DND-41 (cell line): ENCODE measurements around the gene HNRNPA0.

Experiments
- ATAC-seq: fragments of 200-7000 bp; cut with Tn5 transposase; 3 replicates; pipeline ENCODE4 v1.9.1; 2021; ENCODE audit warnings: low read depth; ENCODE audit not compliant: insufficient read depth
- DNase-seq: peaks from one replicate; pipeline ENCODE4 v3.0.0-alpha.2; 2020
- H2AFZ ChIP-seq: 2 replicates; pipeline ENCODE4 v1.6.0; 2012; ENCODE audit warnings: low read depth, low read length
- H3K27ac ChIP-seq: 2 replicates; pipeline ENCODE4 v1.5.1; 2012; ENCODE audit warnings: low read length, inconsistent platforms
- H3K27me3 ChIP-seq: fragments of 200-600 bp; sonication (generic); 2 replicates; pipeline ENCODE4 v1.6.0; 2012; ENCODE audit warnings: low read length, mild to moderate bottlenecking, inconsistent platforms; ENCODE audit not compliant: insufficient read depth, poor library complexity
- H3K36me3 ChIP-seq: 2 replicates; pipeline ENCODE4 v1.5.1; 2012; ENCODE audit warnings: low read length, inconsistent platforms; ENCODE audit not compliant: insufficient read depth
- H3K4me1 ChIP-seq: 2 replicates; pipeline ENCODE4 v1.5.1; 2012; ENCODE audit warnings: mild to moderate bottlenecking, low read length; ENCODE audit not compliant: insufficient read depth
- H3K4me2 ChIP-seq: 2 replicates; pipeline ENCODE4 v1.6.0; 2012; ENCODE audit warnings: mild to moderate bottlenecking, moderate library complexity, low read length, inconsistent platforms; ENCODE audit not compliant: insufficient read depth
- H3K4me3 ChIP-seq, 2 experiments: fragments of 200-600 bp in 1 of 2; shearing (Covaris generic) in 1 of 2; 2 replicates each; pipeline ENCODE4 v1.5.1; 2012 to 2016; ENCODE audit warnings: inconsistent platforms in 2 of 2, low read length in 2 of 2, mild to moderate bottlenecking in 2 of 2, low read depth in 1 of 2, moderate library complexity in 1 of 2
- H3K79me2 ChIP-seq: 2 replicates; pipeline ENCODE4 v1.6.0; 2012; ENCODE audit warnings: low read length, inconsistent platforms; ENCODE audit not compliant: insufficient read depth
- H3K9ac ChIP-seq: 2 replicates; pipeline ENCODE4 v1.6.0; 2012; ENCODE audit warnings: low read depth, mild to moderate bottlenecking, inconsistent platforms, low read length, moderate library complexity
- H3K9me3 ChIP-seq: 2 replicates; pipeline ENCODE4 v1.5.1; 2012; ENCODE audit warnings: low read length, moderate library complexity, mild to moderate bottlenecking, inconsistent platforms; ENCODE audit not compliant: insufficient read depth, severe bottlenecking
- H4K20me1 ChIP-seq: 2 replicates; pipeline ENCODE4 v1.6.0; 2012; ENCODE audit warnings: low read length; ENCODE audit not compliant: insufficient read depth
- CTCF ChIP-seq: IDR thresholded peaks from 2 replicates; pipeline ENCODE4 v1.5.1; 2012; ENCODE audit warnings: borderline replicate concordance, low read length, moderate library complexity, mild to moderate bottlenecking; ENCODE audit not compliant: poor library complexity, severe bottlenecking; ENCODE audit errors: extremely low read depth
- EZH2 ChIP-seq: IDR thresholded peaks from 3 replicates; pipeline ENCODE4 v1.6.1; 2012; ENCODE audit warnings: borderline replicate concordance, low read depth, mild to moderate bottlenecking, moderate library complexity, low read length, inconsistent platforms; ENCODE audit not compliant: severe bottlenecking

Gene HNRNPA0

GRCh38 chr5:137730336-137730735 is 23.8 kb downstream of the HNRNPA0 start:
- DNase-seq (no peak), ATAC-seq (no peak)
- Histone ChIP-seq H3K27ac (no peak overlapping the region), H3K36me3 (no peaks in the 10 kb centered on the region), H3K79me2 (peaks cover 5% of the 10 kb centered on the region; the same call in 1 of the 2 replicates), H3K9me3 (no peaks in the 10 kb centered on the region), H3K4me2 (no peak overlapping the region), H3K4me3 (no peak overlapping the region), H3K4me1 (peaks cover 16% of the 10 kb centered on the region), H4K20me1 (no peaks in the 10 kb centered on the region), H2AFZ (no peak overlapping the region), H3K27me3 (peaks cover 2% of the 10 kb centered on the region), H3K9ac (no peak overlapping the region)
- TF ChIP-seq EZH2 (no peak), CTCF (no peak)

- H3K4me1 ChIP-seq, result no peaks in the 10 kb centered on the region; the same call in 1 of the 2 replicates
- no peak overlapping the region for H3K4me3 ChIP-seq
- DNase-seq (no peak), ATAC-seq (no peak)
- H3K9ac ChIP-seq, result no peak overlapping the region
- no peaks in the 10 kb centered on the region for H3K9me3 ChIP-seq
- no peak overlapping the region for H2AFZ ChIP-seq
- no peak overlapping the region for H3K27ac ChIP-seq
- TF ChIP-seq EZH2 (no peak), CTCF (no peak)
- no peaks in the 10 kb centered on the region for H4K20me1 ChIP-seq
- no peaks in the 10 kb centered on the region for H3K27me3 ChIP-seq
- no peak overlapping the region for H3K4me2 ChIP-seq
- no peaks in the 10 kb centered on the region for H3K79me2 ChIP-seq
- H3K36me3 ChIP-seq, result no peaks in the 10 kb centered on the region
These were observed 26.1 kb downstream of the HNRNPA0 start for GRCh38 chr5:137728048-137728447.

- Histone ChIP-seq H3K36me3 (no peaks in the 10 kb centered on the region), H3K79me2 (no peaks in the 10 kb centered on the region), H3K9me3 (no peaks in the 10 kb centered on the region), H3K9ac (no peak overlapping the region), H3K4me2 (no peak overlapping the region), H3K27me3 (no peaks in the 10 kb centered on the region), H3K4me3 (no peak overlapping the region), H3K27ac (no peak overlapping the region), H2AFZ (no peak overlapping the region), H3K4me1 (no peaks in the 10 kb centered on the region), H4K20me1 (no peaks in the 10 kb centered on the region)
- ATAC-seq (no peak), DNase-seq (no peak)
- TF ChIP-seq EZH2 (no peak), CTCF (no peak)
These were observed 26.5 kb downstream of the HNRNPA0 start for GRCh38 chr5:137727623-137728022.

GRCh38 chr5:137724251-137724650 is 29.9 kb downstream of the HNRNPA0 start:
- Histone ChIP-seq H3K4me1 (no peaks in the 10 kb centered on the region), H3K27me3 (no peaks in the 10 kb centered on the region), H3K9ac (no peak overlapping the region), H3K27ac (no peak overlapping the region), H2AFZ (no peak overlapping the region), H3K4me3 (no peak overlapping the region), H3K79me2 (no peaks in the 10 kb centered on the region), H3K9me3 (no peaks in the 10 kb centered on the region), H3K4me2 (no peak overlapping the region), H4K20me1 (no peaks in the 10 kb centered on the region), H3K36me3 (peaks cover 3% of the 10 kb centered on the region; the same call in 1 of the 2 replicates)
- no peak for ATAC-seq
- no peak for DNase-seq
- TF ChIP-seq EZH2 (no peak), CTCF (no peak)
